ENCODE data around the gene HS6ST3.
"Not testable (repeated sequence)": the region's sequence is repeated elsewhere in the genome, so short reads cannot be mapped to it uniquely, and the experiment has no call there.

Gene HS6ST3

GRCh38 chr13:96769874-96770273, 680.0 kb downstream of the HS6ST3 start:
- TF ChIP-seq, protein P1, sequence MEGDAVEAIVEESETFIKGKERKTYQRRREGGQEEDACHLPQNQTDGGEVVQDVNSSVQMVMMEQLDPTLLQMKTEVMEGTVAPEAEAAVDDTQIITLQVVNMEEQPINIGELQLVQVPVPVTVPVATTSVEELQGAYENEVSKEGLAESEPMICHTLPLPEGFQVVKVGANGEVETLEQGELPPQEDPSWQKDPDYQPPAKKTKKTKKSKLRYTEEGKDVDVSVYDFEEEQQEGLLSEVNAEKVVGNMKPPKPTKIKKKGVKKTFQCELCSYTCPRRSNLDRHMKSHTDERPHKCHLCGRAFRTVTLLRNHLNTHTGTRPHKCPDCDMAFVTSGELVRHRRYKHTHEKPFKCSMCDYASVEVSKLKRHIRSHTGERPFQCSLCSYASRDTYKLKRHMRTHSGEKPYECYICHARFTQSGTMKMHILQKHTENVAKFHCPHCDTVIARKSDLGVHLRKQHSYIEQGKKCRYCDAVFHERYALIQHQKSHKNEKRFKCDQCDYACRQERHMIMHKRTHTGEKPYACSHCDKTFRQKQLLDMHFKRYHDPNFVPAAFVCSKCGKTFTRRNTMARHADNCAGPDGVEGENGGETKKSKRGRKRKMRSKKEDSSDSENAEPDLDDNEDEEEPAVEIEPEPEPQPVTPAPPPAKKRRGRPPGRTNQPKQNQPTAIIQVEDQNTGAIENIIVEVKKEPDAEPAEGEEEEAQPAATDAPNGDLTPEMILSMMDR (conservative IDR thresholded peaks at IDR 0.05; ENCODE audit: low read length), result no peak
- DNase-seq (ENCODE audit: low read depth), result no peak

DNA sequence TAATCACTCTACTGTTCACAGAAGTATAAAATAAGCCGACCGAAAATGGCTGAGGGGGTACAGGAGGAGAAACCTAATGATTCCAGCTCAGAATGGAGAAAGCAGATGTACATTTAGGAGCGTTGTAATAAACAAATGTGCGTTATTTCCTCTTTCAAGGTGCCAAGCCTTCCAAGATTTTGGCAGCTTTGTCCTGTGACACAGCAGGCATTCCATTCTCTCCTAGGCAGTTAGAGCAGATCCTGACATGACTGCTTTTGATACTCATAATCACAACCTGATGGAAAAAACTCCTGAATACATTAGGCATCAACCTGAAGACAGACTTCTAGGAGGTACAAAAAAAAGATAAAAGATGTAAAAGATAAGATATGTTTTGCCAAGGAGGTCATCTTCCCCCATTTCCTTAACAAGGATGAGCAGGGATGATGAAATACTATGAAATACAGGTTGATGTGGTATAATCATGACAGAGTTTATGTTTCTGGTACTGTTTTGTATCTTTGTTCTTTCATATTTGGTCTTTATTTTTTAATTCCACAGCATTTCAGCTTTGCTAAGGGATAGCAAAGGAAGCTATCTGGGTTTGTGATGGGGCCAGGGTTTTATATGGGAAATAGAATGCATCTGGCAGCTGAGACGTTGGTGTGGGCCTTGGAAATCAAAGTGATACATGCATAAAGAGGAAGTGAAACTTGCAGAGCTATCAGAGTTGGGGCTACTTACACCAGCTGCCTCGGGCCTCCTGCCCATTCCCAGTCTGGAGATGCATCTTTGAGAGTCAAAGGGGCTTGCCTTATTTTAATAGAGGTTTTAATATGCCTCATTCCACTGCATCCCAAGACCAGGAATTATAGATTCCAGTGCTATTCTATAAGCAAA, 681.8 kb downstream of the HS6ST3 start:
- H3K4me3 ChIP-seq (ENCODE audit: low read length), result no peak overlapping the region
- TF ChIP-seq, protein P1 (conservative IDR thresholded peaks at IDR 0.05; ENCODE audit: low read length), result no peak
- DNase-seq (ENCODE audit: low read depth), result peak; percentile 17

More at GRCh38 chr13:96769874-96770273, 680.0 kb downstream of the HS6ST3 start:
- H3K4me3 ChIP-seq (ENCODE audit: low read length), result no peak overlapping the region

- DNase-seq (ENCODE audit: low read depth), result no peak
- TF ChIP-seq, protein P1 (conservative IDR thresholded peaks at IDR 0.05; ENCODE audit: low read length), result no peak
- no peak overlapping the region for H3K4me3 ChIP-seq (ENCODE audit: low read length)
These were observed 682.5 kb downstream of the HS6ST3 start for GRCh38 chr13:96772426-96772825.

DNA sequence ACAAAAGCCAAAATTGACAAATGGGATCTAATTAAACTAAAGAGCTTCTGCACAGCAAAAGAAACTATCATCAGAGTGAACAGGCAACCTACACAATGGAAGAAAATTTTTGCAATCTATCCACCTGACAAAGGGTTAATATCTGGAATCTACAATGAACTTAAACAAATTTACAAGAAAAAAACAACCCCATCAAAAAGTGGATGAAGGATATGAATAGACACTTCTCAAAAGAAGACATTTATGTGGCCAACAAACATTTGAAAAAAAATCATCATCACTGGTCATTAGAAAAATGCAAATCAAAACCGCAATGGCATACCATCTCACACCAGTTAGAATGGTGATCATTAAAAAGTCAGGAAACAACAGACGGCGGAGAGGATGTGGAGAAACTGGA, 688.4 kb downstream of the HS6ST3 start:
- DNase-seq (ENCODE audit: low read depth); H3K4me3 ChIP-seq (ENCODE audit: low read length): not testable (repeated sequence)

- TF ChIP-seq, protein P1 (conservative IDR thresholded peaks at IDR 0.05; ENCODE audit: low read length), result no peak
These were observed 689.8 kb downstream of the HS6ST3 start for GRCh38 chr13:96779691-96780090.

GRCh38 chr13:96780105-96780504, 690.2 kb downstream of the HS6ST3 start:
- no peak for DNase-seq (ENCODE audit: low read depth)
- no peak overlapping the region for H3K4me3 ChIP-seq (ENCODE audit: low read length)
- TF ChIP-seq, protein P1 (conservative IDR thresholded peaks at IDR 0.05; ENCODE audit: low read length), result no peak

More at GRCh38 chr13:96779691-96780090, 689.8 kb downstream of the HS6ST3 start:
- H3K4me3 ChIP-seq (ENCODE audit: low read length), result no peak overlapping the region
- no peak for DNase-seq (ENCODE audit: low read depth)

DNA sequence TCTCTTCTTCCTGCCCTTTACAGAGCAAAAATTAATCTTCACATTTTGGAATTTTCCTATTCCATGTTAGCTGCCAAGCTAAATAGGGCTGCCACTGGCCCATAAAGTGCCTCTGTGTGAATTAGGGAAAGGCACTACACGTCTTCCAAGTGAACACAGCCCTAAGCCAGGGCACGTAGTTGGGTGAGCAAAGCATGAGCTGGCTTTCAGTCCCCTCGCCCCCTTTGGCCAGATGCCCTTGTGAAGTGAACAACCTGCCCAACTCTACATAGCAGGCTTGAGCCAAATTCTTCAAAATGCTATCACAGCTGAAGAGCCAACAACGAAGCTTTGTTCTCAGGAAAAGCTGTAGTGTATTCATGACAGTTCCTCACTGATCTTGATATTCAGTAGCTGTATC, 691.2 kb downstream of the HS6ST3 start:
- no peak overlapping the region for H3K4me3 ChIP-seq (ENCODE audit: low read length)
- DNase-seq (ENCODE audit: low read depth), result no peak
- TF ChIP-seq, protein P1 (conservative IDR thresholded peaks at IDR 0.05; ENCODE audit: low read length), result no peak

Measured in AG10803 (cell line).